Muscle layer of colon (tissue), 2 donors: Measurements from ENCODE around the gene ZBTB17.
"Not testable (repeated sequence)": the region's sequence is repeated elsewhere in the genome, so short reads cannot be mapped to it uniquely, and the experiment has no call there.

Source experiments
- H3K27ac ChIP-seq: one replicate; pipeline ENCODE4 v1.7.0; 2013; ENCODE audit warnings: low read depth, mild to moderate bottlenecking, low read length, moderate library complexity
- H3K27me3 ChIP-seq, 2 donors: one replicate each; pipeline ENCODE4 v1.7.0; 2013; ENCODE audit warnings: low read length in 2 of 2, mild to moderate bottlenecking in 2 of 2; ENCODE audit not compliant: insufficient read depth in 2 of 2, control insufficient read depth in 1 of 2
- H3K36me3 ChIP-seq: one replicate; pipeline ENCODE4 v1.7.0; 2013; ENCODE audit warnings: mild to moderate bottlenecking, low read length; ENCODE audit not compliant: insufficient read depth
- H3K4me1 ChIP-seq: one replicate; pipeline ENCODE4 v1.7.0; 2013; ENCODE audit warnings: mild to moderate bottlenecking, low read length; ENCODE audit not compliant: insufficient read depth
- H3K4me3 ChIP-seq, 2 donors: one replicate each; pipeline ENCODE4 v1.7.0; 2013; ENCODE audit warnings: low read length in 2 of 2, low read depth in 1 of 2, mild to moderate bottlenecking in 1 of 2, moderate library complexity in 1 of 2
- H3K9ac ChIP-seq: one replicate; pipeline ENCODE4 v1.7.0; 2013; ENCODE audit warnings: low read length
- H3K9me3 ChIP-seq: one replicate; pipeline ENCODE4 v1.7.0; 2013; ENCODE audit warnings: mild to moderate bottlenecking, low read length
- donor health status: abdominal sarcoma.
- donor health status: Adenocarcinoma of cecum.

Gene ZBTB17

DNA sequence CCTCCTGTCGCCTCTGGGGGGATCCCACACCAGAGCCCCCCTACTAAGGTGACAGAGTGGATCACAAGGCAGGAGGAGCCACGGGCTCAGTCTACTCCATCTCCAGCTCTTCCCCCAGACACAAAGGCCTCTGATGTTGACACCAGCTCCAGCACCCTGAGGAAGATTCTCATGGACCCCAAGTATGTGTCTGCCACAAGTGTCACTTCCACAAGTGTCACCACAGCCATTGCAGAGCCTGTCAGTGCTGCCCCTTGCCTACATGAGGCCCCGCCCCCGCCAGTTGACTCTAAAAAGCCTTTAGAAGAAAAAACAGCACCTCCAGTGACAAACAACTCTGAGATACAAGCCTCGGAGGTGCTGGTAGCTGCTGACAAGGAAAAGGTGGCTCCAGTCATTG is 42.2 kb downstream of the ZBTB17 start:
- Histone ChIP-seq H3K36me3 (peaks cover 81% of the 10 kb centered on the region), H3K9ac (no peak overlapping the region), H3K9me3 (no peaks in the 10 kb centered on the region), H3K27ac (no peak overlapping the region), H3K27me3 (no peaks in the 10 kb centered on the region), H3K4me3 (no peak overlapping the region), H3K4me1 (no peaks in the 10 kb centered on the region)

- Histone ChIP-seq H3K27me3 (no peaks in the 10 kb centered on the region), H3K36me3 (peaks cover 83% of the 10 kb centered on the region), H3K9ac (no peak overlapping the region), H3K4me1 (no peaks in the 10 kb centered on the region), H3K9me3 (no peaks in the 10 kb centered on the region), H3K27ac (no peak overlapping the region), H3K4me3 (no peak overlapping the region)
Observed at GRCh38 chr1:15932612-15933011, 43.3 kb downstream of the ZBTB17 start.

DNA sequence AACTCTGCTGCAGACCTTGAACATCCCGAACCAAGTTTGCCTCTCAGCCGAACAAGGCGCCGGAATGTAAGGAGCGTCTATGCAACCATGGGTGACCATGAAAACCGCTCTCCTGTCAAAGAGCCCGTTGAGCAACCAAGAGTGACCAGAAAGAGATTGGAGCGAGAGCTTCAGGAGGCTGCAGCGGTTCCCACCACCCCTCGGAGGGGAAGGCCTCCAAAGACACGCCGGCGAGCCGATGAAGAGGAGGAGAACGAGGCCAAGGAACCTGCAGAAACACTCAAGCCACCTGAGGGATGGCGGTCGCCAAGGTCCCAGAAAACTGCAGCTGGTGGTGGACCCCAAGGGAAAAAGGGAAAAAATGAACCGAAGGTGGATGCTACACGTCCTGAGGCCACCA is 44.0 kb downstream of the ZBTB17 start:
- H3K4me3 ChIP-seq = no peak overlapping the region
- peaks cover 81% of the 10 kb centered on the region for H3K36me3 ChIP-seq
- H3K27me3 ChIP-seq = no peaks in the 10 kb centered on the region
- no peak overlapping the region for H3K9ac ChIP-seq
- no peaks in the 10 kb centered on the region for H3K4me1 ChIP-seq
- H3K27ac ChIP-seq = no peak overlapping the region
- H3K9me3 ChIP-seq = no peaks in the 10 kb centered on the region

- no peak overlapping the region for H3K9ac ChIP-seq
- peaks cover 82% of the 10 kb centered on the region for H3K36me3 ChIP-seq
Observed at GRCh38 chr1:15931401-15931800, 44.5 kb downstream of the ZBTB17 start.

DNA sequence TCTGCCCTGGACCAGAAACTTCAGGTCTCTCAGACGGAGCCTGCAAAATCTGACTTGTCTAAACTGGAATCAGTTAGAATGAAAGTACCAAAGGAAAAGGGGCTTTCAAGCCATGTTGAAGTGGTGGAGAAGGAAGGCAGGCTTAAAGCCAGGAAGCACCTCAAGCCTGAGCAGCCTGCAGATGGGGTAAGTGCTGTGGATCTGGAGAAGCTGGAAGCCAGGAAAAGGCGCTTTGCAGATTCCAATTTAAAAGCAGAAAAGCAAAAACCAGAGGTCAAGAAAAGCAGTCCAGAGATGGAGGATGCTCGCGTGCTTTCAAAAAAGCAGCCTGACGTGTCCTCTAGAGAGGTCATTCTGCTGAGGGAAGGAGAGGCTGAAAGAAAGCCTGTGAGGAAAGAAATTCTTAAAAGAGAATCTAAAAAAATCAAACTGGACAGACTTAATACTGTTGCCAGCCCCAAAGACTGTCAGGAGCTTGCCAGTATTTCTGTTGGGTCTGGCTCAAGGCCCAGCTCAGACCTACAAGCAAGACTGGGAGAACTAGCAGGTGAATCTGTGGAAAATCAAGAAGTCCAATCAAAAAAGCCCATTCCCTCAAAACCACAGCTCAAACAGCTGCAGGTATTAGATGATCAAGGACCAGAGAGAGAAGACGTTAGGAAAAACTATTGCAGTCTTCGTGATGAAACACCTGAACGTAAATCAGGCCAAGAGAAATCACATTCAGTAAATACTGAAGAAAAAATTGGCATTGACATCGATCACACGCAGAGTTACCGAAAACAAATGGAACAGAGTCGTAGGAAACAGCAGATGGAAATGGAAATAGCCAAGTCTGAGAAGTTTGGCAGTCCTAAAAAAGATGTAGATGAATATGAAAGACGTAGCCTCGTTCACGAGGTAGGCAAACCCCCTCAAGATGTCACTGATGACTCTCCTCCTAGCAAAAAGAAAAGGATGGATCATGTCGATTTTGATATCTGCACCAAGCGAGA is 46.6 kb downstream of the ZBTB17 start:
- H3K9me3 ChIP-seq = no peaks in the 10 kb centered on the region
- H3K4me1 ChIP-seq = no peaks in the 10 kb centered on the region
- no peak overlapping the region for H3K4me3 ChIP-seq
- H3K9ac ChIP-seq = no peak overlapping the region
- H3K27ac ChIP-seq = no peak overlapping the region
- peaks cover 80% of the 10 kb centered on the region for H3K36me3 ChIP-seq
- no peaks in the 10 kb centered on the region for H3K27me3 ChIP-seq

More at GRCh38 chr1:15931401-15931800, 44.5 kb downstream of the ZBTB17 start:
- Histone ChIP-seq H3K4me1 (no peaks in the 10 kb centered on the region), H3K9me3 (no peaks in the 10 kb centered on the region), H3K27me3 (no peaks in the 10 kb centered on the region), H3K4me3 (no peak overlapping the region), H3K27ac (no peak overlapping the region)

DNA sequence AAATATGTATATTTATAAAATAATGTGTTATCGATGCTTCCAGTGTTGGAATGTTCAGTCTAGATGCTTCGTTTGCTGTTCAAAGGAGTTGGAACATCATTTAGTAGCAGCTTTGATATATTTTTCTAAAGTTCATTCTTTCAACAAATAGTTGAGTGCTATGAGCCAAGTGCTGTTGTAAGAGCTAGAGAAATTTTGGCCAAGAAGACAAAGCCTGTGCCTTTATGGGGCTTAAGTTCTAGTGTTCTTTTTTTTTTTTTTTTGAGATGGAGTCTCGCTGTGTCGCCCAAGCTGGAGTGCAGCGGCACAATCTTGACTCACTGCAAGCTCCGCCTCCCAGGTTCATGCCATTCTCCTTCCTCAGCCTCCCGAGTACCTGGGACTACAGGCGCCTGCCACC is 49.5 kb downstream of the ZBTB17 start:
- peaks cover 72% of the 10 kb centered on the region for H3K36me3 ChIP-seq
- not testable (repeated sequence) for H3K9me3 ChIP-seq, H3K27me3 ChIP-seq, H3K4me3 ChIP-seq, H3K27ac ChIP-seq, H3K9ac ChIP-seq, H3K4me1 ChIP-seq

GRCh38 chr1:15923241-15923640 is 52.7 kb downstream of the ZBTB17 start:
- Histone ChIP-seq H3K27me3 (no peaks in the 10 kb centered on the region), H3K9me3 (no peaks in the 10 kb centered on the region), H3K27ac (no peak overlapping the region), H3K4me1 (no peaks in the 10 kb centered on the region), H3K4me3 (no peak overlapping the region), H3K36me3 (peaks cover 54% of the 10 kb centered on the region), H3K9ac (no peak overlapping the region)

GRCh38 chr1:15918962-15919715 is 56.8 kb downstream of the ZBTB17 start:
- no peak overlapping the region for H3K4me3 ChIP-seq
- H3K9ac ChIP-seq = no peak overlapping the region
- H3K4me1 ChIP-seq = peaks cover 4% of the 10 kb centered on the region
- H3K36me3 ChIP-seq = peaks cover 30% of the 10 kb centered on the region
- no peaks in the 10 kb centered on the region for H3K9me3 ChIP-seq
- H3K27me3 ChIP-seq = no peaks in the 10 kb centered on the region
- H3K27ac ChIP-seq = no peak overlapping the region

- Histone ChIP-seq H3K9me3 (no peaks in the 10 kb centered on the region), H3K36me3 (peaks cover 18% of the 10 kb centered on the region), H3K27me3 (no peaks in the 10 kb centered on the region), H3K9ac (no peak overlapping the region), H3K4me1 (peaks cover 4% of the 10 kb centered on the region), H3K27ac (no peak overlapping the region), H3K4me3 (no peak overlapping the region)
Observed at GRCh38 chr1:15916916-15917315, 59.0 kb downstream of the ZBTB17 start.

- peaks cover 4% of the 10 kb centered on the region for H3K4me1 ChIP-seq
- H3K36me3 ChIP-seq = peaks cover 15% of the 10 kb centered on the region
- H3K9ac ChIP-seq = no peak overlapping the region
- no peaks in the 10 kb centered on the region for H3K27me3 ChIP-seq
- H3K27ac ChIP-seq = no peak overlapping the region
- no peak overlapping the region for H3K4me3 ChIP-seq
- no peaks in the 10 kb centered on the region for H3K9me3 ChIP-seq
Observed at GRCh38 chr1:15916417-15916816, 59.5 kb downstream of the ZBTB17 start.

DNA sequence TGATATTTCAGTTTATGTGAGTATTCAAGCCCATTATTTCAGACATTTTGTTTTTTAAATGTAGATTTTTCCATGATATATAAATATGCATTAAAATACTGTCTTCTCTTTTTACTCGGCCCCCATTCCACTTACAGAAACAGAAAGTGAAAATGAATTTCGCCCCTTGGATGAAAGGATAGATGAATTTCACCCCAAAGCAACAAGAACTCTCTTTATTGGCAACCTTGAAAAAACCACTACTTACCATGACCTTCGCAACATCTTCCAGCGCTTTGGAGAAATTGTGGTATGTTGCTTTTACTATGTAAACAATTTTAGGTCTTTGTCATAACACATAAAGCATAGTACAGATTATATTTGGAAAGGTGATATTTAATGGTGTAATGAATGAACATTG is 59.9 kb downstream of the ZBTB17 start:
- Histone ChIP-seq H3K36me3 (peaks cover 15% of the 10 kb centered on the region), H3K27me3 (no peaks in the 10 kb centered on the region), H3K27ac (peak overlapping the region; percentile 17), H3K4me1 (peaks cover 4% of the 10 kb centered on the region), H3K4me3 (no peak overlapping the region), H3K9me3 (no peaks in the 10 kb centered on the region), H3K9ac (no peak overlapping the region)
